GDM1 (cell line): ENCODE data around the gene IFRD2.
A peak's percentile ranks its signal among the peaks of the same experiment; 100 is the strongest.
"Not testable (repeated sequence)": the region's sequence is repeated elsewhere in the genome, so short reads cannot be mapped to it uniquely, and the experiment has no call there.

Experiments used
- DNase-seq: peaks from one replicate; lab custom pipeline; 2025; lab: John Stamatoyannopoulos, UW

IFRD2 gene

DNA sequence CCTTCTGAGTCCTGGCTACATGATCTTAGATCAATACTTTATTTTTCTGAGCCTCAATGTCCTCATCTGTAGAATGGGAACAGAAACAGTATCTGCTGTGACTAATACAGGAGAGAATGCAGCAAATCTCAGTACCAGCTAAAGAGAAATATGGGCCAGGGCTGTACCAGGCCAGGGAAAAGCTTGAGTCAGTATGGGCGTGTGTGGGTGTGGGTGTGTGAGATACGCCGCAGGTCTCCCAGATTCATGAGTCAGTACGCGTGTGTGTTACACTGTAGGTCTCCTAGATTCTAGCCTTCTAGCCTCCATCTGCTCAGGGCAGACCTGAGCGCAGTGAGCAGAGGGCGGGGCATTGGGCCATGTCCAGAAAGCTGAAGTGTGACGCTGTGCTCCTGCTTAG lies 41.0 kb downstream of the IFRD2 start:
- DNase-seq: no peak

GRCh38 chr3:50250514-50250913 lies 41.7 kb downstream of the IFRD2 start:
- no peak for DNase-seq

DNA sequence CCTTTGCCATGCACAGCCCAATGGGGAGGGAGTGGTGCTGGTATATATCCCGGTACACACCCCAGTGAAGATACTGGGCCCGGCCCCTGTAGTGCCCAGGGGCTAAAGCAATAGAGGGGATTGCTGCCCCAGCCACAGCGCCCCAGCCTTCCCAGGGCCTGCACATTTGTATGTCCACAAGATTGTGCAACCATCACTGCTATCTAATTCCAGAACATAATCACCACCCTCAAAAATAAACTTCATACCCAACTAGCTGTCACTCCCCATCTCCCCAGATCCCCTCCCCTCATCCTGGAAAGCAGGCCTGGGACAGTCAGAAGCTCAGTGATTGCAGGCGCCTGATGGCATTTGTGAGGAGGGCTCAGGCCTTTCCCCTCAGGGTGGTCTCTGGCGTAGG lies 42.8 kb downstream of the IFRD2 start:
- no peak for DNase-seq

GRCh38 chr3:50248387-50248786 lies 43.8 kb downstream of the IFRD2 start:
- no peak for DNase-seq

GRCh38 chr3:50246517-50246954 lies 45.7 kb downstream of the IFRD2 start:
- peak; percentile 18 for DNase-seq

- peak; percentile 76 for DNase-seq
Measured at GRCh38 chr3:50245831-50246516, 46.3 kb downstream of the IFRD2 start.

- DNase-seq: no peak
Measured at GRCh38 chr3:50245251-50245745, 46.9 kb downstream of the IFRD2 start.

DNA sequence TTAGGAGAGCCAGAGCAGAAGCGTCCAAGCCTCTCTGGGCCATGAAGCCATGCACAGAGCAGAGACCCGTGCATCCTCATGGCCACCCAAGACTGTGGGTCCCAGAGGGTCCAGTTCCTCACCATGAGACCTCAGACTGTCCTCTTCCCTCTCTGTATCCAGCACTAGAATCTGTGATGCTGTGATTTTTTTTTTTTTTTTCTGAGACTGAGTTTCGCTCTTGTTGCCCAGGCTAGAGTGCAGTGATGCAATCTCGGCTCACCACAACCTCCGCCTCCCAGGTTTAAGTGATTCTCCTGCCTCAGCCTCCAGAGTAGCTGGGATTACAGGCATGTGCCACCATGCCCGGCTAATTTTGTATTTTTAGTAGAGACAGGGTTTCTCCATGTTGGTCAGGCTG lies 47.4 kb downstream of the IFRD2 start:
- not testable (repeated sequence) for DNase-seq

DNA sequence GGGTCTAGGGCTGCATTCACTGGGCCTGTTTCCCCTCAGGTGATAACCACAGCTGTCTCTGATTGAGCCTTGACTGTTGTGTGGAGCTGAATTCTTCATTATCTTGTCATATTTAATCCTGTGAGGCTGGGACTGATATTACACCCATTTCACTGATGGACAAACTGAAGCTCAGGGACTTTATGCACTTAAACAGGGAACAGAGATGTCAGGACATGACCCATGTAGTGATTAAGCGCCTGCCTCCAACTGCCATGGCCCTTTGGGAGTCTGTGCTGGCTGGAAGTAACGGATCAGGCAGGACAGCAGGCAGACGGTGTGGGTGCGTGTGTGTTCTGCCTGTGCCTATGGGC lies 48.7 kb downstream of the IFRD2 start:
- no peak for DNase-seq

DNA sequence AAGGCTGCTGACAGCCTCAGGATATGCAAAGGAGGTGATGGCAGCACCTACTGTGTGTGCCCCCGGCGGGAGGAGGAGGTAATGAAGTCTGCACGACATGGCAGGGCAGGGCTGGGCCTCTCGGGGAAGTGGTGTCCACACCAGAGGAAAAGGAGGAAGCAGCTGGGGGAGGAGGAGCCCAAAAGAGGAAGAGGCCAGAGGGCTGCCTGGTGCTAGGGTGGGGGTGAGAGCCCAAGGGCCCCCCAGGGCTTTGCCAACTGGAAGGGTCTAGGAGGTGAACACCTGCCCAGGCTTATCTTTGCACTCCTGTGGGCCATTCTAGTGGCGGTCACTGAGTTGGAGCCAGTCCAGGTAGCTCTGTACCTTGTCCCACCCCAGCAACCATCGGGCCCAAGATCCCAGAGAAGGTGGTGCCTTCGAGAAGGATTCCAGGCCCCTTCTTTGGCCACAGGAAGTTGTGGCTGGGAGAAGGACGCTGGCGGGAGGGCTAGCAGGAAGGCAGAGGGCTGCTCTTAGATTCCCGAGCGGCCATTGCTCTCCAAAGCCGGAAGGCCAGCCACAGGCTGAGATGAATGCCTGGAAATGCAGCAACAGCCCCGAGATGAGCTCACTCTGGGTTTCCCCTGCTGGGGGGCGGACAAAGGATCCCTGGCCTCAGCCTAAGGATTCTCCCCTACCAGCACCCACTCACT lies 49.2 kb downstream of the IFRD2 start:
- peak; percentile 89 for DNase-seq

GRCh38 chr3:50242381-50242770 lies 49.9 kb downstream of the IFRD2 start:
- no peak for DNase-seq

- DNase-seq: peak; percentile 11
Measured at GRCh38 chr3:50241713-50242380, 50.4 kb downstream of the IFRD2 start.

DNA sequence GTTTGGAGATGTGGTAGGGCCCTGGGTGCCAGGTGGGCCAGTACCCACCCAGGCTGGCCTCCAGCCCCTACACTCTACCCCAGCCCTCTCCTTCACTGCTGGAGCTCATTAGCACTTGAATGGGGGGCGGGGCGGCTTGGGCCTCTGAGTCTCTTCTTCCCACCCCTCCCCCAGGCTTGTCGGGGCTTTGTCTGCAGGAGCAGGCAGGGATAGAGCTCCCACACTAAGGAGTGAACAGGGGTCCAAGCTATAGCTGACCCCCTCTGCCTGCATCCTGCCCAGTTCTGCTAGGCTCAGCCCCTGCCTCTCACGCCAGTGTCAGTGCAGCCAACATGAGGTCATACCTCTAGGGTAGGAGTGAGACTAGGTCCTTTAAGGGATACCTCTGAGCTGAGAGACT lies 51.1 kb downstream of the IFRD2 start:
- no peak for DNase-seq

- DNase-seq: no peak
Measured at GRCh38 chr3:50239649-50240048, 52.6 kb downstream of the IFRD2 start.

- no peak for DNase-seq
Measured at GRCh38 chr3:50238549-50239026, 53.6 kb downstream of the IFRD2 start.

- DNase-seq: peak; percentile 80
Measured at GRCh38 chr3:50237754-50238548, 54.3 kb downstream of the IFRD2 start.
